ENCODE data around the gene ADD1.

ADD1 gene

GRCh38 chr4:2819244-2820215, 24.1 kb upstream of the ADD1 start:
- no peak for DNase-seq

- no peak for DNase-seq
Measured at GRCh38 chr4:2820216-2820982, 23.2 kb upstream of the ADD1 start.

GRCh38 chr4:2822461-2823300, 21.0 kb upstream of the ADD1 start:
- DNase-seq = no peak

- DNase-seq = no peak
Measured at GRCh38 chr4:2823301-2823670, 20.4 kb upstream of the ADD1 start.

- no peak for DNase-seq
Measured at GRCh38 chr4:2823671-2824328, 19.8 kb upstream of the ADD1 start.

- DNase-seq = no peak
Measured at GRCh38 chr4:2824329-2824835, 19.3 kb upstream of the ADD1 start.

- no peak for DNase-seq
Measured at GRCh38 chr4:2824836-2825381, 18.7 kb upstream of the ADD1 start.

- DNase-seq = peak in 10 of 56 donors; percentile 11 to 55 (median 33)
Measured at GRCh38 chr4:2825740-2826139, 17.9 kb upstream of the ADD1 start.

GRCh38 chr4:2827071-2827873, 16.4 kb upstream of the ADD1 start:
- no peak for DNase-seq

GRCh38 chr4:2827874-2828751, 15.5 kb upstream of the ADD1 start:
- DNase-seq = no peak

GRCh38 chr4:2828758-2829181, 14.9 kb upstream of the ADD1 start:
- DNase-seq = no peak

- DNase-seq = no peak
Measured at GRCh38 chr4:2829321-2829932, 14.2 kb upstream of the ADD1 start.

GRCh38 chr4:2829933-2830451, 13.7 kb upstream of the ADD1 start:
- no peak for DNase-seq

GRCh38 chr4:2830632-2831610, 12.7 kb upstream of the ADD1 start:
- DNase-seq = no peak

GRCh38 chr4:2831611-2832308, 11.9 kb upstream of the ADD1 start:
- DNase-seq = no peak
